Mucosa of rectum (tissue), 2 donors: Measurements from ENCODE around the gene UBXN4.
"Not testable (repeated sequence)": the region's sequence is repeated elsewhere in the genome, so short reads cannot be mapped to it uniquely, and the experiment has no call there.

Source experiments
- H3K27ac ChIP-seq, 2 donors: one replicate each; pipeline ENCODE4 v1.7.0; 2013; ENCODE audit warnings: inconsistent platforms in 2 of 2, low read depth in 2 of 2, low read length in 2 of 2
- H3K27me3 ChIP-seq, 2 donors: one replicate each; pipeline ENCODE4 v1.7.0; 2013; ENCODE audit warnings: low read length in 2 of 2; ENCODE audit not compliant: control insufficient read depth in 2 of 2, insufficient read depth in 2 of 2
- H3K36me3 ChIP-seq, 2 donors: one replicate each; pipeline ENCODE4 v1.7.0; 2013; ENCODE audit warnings: low read length in 2 of 2; ENCODE audit not compliant: control insufficient read depth in 2 of 2, insufficient read depth in 2 of 2
- H3K4me1 ChIP-seq, 2 donors: one replicate each; pipeline ENCODE4 v1.7.0; 2013; ENCODE audit warnings: low read length in 2 of 2, mild to moderate bottlenecking in 1 of 2; ENCODE audit not compliant: control insufficient read depth in 2 of 2, insufficient read depth in 2 of 2
- H3K4me3 ChIP-seq, 2 donors: one replicate each; pipeline ENCODE4 v1.7.0; 2013; ENCODE audit warnings: low read length in 2 of 2
- H3K9ac ChIP-seq, 2 donors: one replicate each; pipeline ENCODE4 v1.7.0; 2013; ENCODE audit warnings: low read length in 2 of 2, low read depth in 1 of 2, mild to moderate bottlenecking in 1 of 2
- H3K9me3 ChIP-seq, 2 donors: one replicate each; pipeline ENCODE4 v1.7.0; 2013; ENCODE audit warnings: low read length in 2 of 2; ENCODE audit not compliant: control insufficient read depth in 2 of 2
- donor health status: healthy.
- donor health status: Normal muscosa, but diverticular disease.

The UBXN4 gene

DNA sequence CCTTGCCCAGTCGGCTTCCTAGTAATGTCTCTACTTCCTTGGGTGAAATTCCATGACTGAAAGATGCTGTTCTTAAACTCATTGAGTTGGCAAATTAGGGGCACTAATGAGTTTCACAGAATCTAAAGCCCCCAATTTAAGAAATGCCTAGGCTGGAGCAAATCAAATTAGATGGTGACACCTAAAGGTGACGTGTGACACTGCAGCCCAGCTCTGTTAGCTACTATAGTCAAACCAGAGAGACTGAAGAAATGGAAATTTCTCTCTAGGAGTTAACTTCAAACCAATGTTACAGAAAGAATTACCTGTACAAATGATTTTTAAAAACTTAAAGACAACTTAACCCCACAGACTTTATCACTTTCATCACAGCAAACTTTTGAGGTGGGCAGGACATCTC lies 58.1 kb downstream of the UBXN4 start:
- H3K27ac ChIP-seq, result no peak overlapping the region
- H3K4me3 ChIP-seq, result no peak overlapping the region
- no peaks in the 10 kb centered on the region for H3K4me1 ChIP-seq
- peaks cover 0 to 3% of the 10 kb centered on the region in 2 donors for H3K9me3 ChIP-seq
- H3K9ac ChIP-seq, result no peak overlapping the region
- no peaks in the 10 kb centered on the region for H3K36me3 ChIP-seq
- no peaks in the 10 kb centered on the region for H3K27me3 ChIP-seq

DNA sequence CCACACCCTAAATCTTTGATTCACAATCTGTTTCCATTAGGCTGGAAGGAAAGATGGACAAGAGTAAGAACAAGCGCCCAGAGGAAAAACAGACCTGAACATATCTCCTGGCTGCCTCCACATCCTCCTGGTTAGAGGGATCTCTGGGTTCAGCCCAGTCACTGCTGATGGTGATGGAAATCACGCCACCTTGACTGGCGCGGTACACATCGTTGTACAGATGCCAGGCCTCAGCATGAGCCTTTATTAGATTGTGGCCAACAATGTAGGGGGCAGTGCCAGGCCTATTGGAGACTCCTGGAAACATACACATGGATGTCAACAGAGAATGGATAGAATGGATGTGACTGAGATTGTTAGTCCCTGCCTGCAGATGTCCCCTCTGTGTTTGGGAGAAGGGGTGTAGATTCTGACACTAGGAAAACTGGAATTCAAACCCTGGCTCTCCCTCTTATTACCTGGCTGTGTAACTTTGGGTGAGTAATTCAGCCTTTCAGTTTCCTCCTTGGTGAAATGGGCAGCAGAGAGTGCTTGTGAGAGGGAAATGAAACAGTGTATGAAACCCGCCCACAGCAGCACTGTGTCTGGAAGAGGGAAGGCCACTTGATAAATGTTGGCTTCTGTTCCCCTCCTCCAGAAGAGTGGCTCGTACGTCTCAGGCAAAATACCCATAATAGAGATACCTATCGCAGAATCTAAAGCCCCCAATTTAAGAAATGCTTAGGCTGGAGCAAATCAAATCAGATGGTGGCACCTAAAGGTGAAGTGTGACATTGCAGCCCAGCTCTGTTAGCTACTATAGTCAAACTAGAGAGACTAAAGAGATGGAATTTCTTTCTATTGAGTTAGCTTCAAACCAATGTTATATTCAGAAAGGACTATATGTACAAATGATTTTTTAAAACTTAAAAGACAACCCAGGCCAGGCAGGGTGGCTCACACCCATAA lies 59.1 kb downstream of the UBXN4 start:
- Histone ChIP-seq H3K9ac (no peak overlapping the region), H3K4me1 (no peaks in the 10 kb centered on the region), H3K27me3 (no peaks in the 10 kb centered on the region), H3K27ac (no peak overlapping the region), H3K4me3 (no peak overlapping the region), H3K36me3 (no peaks in the 10 kb centered on the region), H3K9me3 (peaks cover 0 to 3% of the 10 kb centered on the region in 2 donors)

DNA sequence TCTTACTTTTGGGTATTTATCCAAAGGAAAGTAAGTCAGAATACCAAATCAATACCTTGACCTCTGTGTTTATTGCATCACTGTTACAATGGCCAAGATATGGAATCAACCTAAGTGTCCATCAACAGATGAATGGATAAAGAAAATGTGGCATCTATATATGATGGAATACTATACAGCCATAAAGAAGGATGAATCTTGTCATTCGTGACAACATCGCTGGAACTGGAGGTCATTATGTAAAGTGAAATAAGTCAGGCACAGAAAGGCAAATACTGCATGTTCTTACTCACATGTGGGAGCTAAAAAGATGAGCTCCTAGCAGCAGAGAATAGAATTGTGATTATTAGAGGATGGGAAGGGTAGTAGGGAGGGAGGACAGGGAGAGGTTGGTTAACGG lies 60.7 kb downstream of the UBXN4 start:
- peaks cover 0 to 3% of the 10 kb centered on the region in 2 donors for H3K9me3 ChIP-seq
- H3K4me3 ChIP-seq, result no peak overlapping the region
- no peaks in the 10 kb centered on the region for H3K27me3 ChIP-seq
- no peaks in the 10 kb centered on the region for H3K36me3 ChIP-seq
- H3K27ac ChIP-seq, result no peak overlapping the region
- H3K9ac ChIP-seq, result no peak overlapping the region
- no peaks in the 10 kb centered on the region for H3K4me1 ChIP-seq

DNA sequence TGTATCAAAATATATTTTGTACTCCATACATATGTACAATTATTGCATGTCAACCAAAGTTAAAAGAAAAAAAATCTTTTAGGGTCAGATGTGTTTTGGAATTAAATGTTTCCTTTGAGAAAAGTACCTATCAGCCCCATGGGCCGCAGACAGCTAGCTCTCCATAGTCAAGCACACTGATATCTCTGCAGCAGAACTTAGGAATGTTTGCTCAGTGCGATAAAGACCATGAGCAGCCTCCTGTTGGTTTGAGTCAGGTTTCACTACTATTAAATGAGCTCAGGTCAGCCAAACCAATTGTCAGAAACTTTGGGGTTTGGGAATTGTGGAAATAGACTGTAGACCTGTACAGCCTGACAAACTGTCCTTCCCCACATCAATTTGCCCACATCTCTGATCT lies 61.6 kb downstream of the UBXN4 start:
- no peak overlapping the region for H3K4me3 ChIP-seq
- peaks cover 0 to 3% of the 10 kb centered on the region in 2 donors for H3K9me3 ChIP-seq
- no peaks in the 10 kb centered on the region for H3K27me3 ChIP-seq
- no peak overlapping the region for H3K9ac ChIP-seq
- H3K4me1 ChIP-seq, result no peaks in the 10 kb centered on the region
- H3K27ac ChIP-seq, result no peak overlapping the region
- no peaks in the 10 kb centered on the region for H3K36me3 ChIP-seq

DNA sequence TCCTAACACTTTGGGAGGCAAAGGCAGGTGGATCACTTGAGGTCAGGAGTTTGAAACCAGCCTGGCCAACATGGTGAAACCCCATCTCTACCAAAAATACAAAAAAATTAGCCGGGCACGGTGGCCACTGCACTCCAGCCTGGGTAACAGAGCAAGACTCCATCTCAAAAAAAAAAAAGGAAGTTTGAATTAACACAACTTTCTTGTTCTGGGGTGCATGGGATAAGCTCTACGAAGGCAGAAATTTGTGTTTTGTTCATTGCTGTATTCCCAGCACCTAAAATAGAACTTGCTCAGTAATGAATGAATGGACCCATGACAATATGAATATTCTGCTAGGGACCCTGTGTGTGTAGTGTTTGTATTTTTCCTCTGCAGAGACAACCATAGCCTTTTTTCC lies 66.2 kb downstream of the UBXN4 start:
- H3K4me1 ChIP-seq, H3K9me3 ChIP-seq, H3K27ac ChIP-seq, H3K9ac ChIP-seq, H3K36me3 ChIP-seq, H3K4me3 ChIP-seq, H3K27me3 ChIP-seq: not testable (repeated sequence)

DNA sequence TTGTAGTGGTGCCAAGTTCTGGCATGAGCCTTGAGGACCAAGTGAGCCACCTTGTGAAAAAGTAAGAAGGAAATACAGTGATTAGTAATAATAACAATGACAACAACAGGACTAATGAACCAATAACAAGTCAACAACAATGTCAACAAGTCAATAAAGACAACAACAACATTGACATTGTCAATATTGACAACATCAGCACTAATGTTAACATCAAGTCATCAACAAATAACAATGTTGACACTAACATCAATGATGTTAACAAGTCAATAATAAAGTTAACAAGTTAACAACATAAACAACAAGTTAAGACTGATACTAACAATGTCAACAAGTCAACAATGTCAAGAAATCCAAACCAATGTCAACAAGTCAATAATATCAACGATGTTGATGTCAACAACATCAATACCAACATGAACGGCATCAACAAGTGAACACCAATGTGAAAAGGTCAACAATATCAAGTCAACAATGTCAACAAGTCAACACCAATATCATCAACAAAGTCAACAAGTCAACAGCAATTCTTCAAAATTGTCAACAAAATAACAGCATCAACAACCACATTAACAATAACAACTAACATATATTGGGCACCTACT lies 71.4 kb downstream of the UBXN4 start:
- Histone ChIP-seq H3K4me1 (no peaks in the 10 kb centered on the region), H3K36me3 (no peaks in the 10 kb centered on the region), H3K4me3 (no peak overlapping the region), H3K9ac (no peak overlapping the region), H3K9me3 (no peaks in the 10 kb centered on the region), H3K27ac (no peak overlapping the region), H3K27me3 (no peaks in the 10 kb centered on the region)

DNA sequence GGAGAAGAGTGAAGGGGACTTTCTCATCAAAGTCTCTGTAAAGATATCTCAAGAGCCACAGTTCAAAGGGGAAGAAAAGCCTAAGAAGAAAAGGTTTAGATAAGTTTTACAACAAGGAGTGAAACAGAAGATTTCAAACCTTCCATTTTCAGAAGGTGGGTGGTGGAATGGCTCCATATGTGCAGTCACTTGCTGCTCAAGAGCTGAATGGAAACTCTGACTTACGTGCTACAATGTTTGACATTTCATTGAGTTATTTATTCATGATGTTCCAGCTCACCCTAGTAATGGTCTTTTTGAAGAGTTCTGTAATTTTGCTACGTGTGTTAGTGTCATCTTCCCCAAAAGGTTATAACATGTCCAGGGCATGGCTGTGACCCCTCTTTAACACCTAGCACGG lies 73.6 kb downstream of the UBXN4 start:
- H3K36me3 ChIP-seq, result no peaks in the 10 kb centered on the region
- no peak overlapping the region for H3K9ac ChIP-seq
- no peaks in the 10 kb centered on the region for H3K4me1 ChIP-seq
- H3K9me3 ChIP-seq, result no peaks in the 10 kb centered on the region
- H3K27me3 ChIP-seq, result no peaks in the 10 kb centered on the region
- no peak overlapping the region for H3K27ac ChIP-seq
- H3K4me3 ChIP-seq, result no peak overlapping the region

DNA sequence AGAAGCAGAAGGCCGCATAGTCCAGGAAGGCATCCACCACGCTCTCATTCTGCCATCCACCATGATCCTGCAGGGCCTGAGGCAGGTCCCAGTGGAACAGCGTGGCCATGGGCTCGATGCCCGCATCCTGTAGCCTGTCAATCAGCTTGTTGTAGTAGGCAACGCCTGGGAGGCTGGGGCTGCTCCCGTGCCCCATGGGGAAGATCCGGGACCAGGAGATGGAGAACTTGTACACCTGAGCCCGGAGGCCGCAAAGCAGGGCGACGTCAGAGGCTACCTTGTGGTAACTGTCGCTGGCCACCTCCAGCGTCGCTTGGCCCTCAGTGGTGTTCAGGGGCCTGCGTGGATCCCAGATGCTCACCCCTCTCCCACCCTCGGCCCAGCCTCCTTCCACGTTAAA lies 75.8 kb downstream of the UBXN4 start:
- Histone ChIP-seq H3K4me3 (no peak overlapping the region), H3K4me1 (no peaks in the 10 kb centered on the region), H3K27ac (no peak overlapping the region), H3K27me3 (no peaks in the 10 kb centered on the region), H3K9ac (no peak overlapping the region), H3K36me3 (no peaks in the 10 kb centered on the region), H3K9me3 (no peaks in the 10 kb centered on the region)

DNA sequence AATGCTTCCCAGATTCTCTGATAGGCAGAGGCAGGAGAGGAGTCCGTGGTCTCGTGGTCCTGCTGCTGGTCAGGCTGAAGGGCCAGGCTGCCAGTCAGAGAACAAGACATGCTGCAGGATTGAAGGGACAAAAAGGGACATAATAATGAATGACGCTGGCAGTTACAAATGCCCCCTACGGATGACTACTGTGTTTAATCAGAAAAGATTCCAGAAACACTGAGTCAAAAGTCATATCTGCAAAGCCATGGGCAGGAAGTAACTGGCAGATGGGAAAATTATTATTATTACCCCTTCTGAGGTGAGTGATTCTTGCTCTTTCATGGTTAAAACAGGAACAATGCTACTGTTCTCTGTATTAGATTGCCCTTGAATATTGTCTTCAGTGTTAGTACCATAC lies 76.3 kb downstream of the UBXN4 start:
- H3K27me3 ChIP-seq, result no peaks in the 10 kb centered on the region
- no peak overlapping the region for H3K9ac ChIP-seq

DNA sequence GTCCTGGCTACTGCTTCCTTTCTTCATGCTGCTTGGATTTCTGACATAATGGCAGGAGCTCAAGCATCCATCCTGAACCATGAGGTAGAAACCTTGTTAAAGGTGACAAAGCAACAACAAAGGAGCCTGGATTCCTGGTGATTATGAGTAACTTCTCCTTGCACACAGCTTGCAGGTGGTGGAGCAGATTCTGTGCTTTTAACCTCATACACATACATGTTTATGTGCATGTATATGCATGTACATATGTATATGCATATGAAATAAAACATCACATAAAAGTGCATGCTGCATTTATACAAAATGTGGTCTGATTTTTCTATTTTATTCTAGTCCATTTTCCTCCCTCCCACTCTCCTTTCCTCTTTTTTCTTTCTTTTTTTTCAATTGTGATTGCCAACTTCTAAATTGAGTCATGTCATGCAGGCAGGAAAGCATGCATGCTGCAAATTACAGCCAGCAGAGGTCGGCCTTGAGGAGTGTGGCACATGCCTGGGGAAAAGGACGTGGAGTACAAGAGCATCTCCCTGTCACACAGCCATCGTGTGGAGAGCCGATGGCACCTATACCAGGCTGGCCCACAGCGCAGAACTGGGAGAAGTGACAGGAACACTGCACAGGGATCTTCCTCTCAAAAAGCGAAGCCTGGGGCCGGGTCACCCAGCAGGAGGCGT lies 77.4 kb downstream of the UBXN4 start:
- Histone ChIP-seq H3K36me3 (no peaks in the 10 kb centered on the region), H3K9ac (no peak overlapping the region), H3K4me1 (no peaks in the 10 kb centered on the region), H3K9me3 (no peaks in the 10 kb centered on the region), H3K4me3 (no peak overlapping the region), H3K27ac (no peak overlapping the region), H3K27me3 (no peaks in the 10 kb centered on the region)

More for the DNA sequence above, 76.3 kb downstream of the UBXN4 start:
- no peak overlapping the region for H3K4me3 ChIP-seq
- H3K36me3 ChIP-seq, result no peaks in the 10 kb centered on the region
- no peaks in the 10 kb centered on the region for H3K9me3 ChIP-seq
- no peaks in the 10 kb centered on the region for H3K4me1 ChIP-seq
- H3K27ac ChIP-seq, result no peak overlapping the region
